HG03135 (cell line): ENCODE measurements around the gene HDDC2.

ENCODE experiments used
- ATAC-seq: cut with Tn5 transposase; IDR thresholded peaks from one replicate; pipeline ENCODE4 v1.9.1; 2021; ENCODE audit warnings: mild to moderate bottlenecking, moderate library complexity; ENCODE audit not compliant: unreplicated experiment

Gene HDDC2

GRCh38 chr6:125301435-125302391, at the start of gene HDDC2:
HDDC2 (minus strand) TSS chr6:125301967; CDS start chr6:125301932, 35 bp downstream.
- ATAC-seq = peak; percentile 82

- peak; percentile 93 for ATAC-seq
Measured at GRCh38 chr6:125346926-125347563, 45.3 kb upstream of the HDDC2 start.

DNA sequence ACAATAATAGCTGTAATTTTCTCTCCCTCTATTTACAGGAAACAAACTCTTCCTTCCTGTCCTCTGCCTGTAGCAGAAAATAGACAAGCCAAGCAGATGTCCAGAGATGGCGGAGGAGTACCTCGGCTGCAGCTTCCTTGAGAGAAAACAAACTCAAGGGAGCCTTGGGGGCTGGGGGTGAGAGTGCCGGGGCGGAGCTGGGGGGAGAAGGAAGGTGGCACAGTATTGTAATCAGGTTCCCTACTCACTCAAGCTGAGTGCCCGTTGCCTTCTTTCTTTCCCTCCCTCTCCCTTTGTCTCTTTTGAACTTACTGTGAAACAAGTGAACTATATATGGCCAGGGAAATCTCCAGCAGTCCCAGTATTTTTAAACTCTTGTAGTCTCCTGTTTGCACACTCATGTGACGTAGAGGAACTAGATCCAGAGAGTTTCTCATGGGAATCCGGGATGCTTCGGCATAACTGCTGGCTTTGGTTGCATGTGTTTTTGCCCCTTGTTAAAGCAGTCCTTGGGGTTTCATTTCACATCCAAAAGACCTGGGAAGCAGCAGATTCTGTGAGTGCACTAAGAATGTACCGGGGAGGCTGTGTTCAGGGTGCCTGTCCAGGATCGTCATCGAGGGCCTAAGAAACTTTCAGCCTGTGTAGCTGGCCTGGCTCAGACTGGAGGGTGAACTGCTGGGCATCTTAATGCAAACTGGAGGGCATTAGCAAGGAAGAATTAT, 44.6 kb upstream of the HDDC2 start:
- ATAC-seq = peak; percentile 57

DNA sequence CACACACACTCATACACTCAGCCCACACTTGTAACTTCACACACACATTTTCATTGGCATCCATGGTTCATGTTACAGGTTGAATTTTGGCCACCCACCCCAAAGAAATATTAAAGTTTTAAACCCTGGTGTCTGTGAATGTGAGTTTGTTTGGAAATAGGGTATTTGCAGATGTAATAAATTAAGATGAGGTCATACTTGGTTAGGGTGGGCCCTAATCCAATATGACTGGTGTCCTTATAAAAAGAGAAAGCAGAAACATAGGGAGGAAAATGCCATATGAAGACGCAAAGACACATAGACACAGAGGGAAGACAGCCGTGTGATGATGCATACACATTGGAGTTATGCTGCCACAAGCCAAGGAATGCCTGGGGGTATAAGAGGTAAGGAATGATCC, 39.7 kb upstream of the HDDC2 start:
- no peak for ATAC-seq

- no peak for ATAC-seq
Measured at GRCh38 chr6:125340991-125341390, 39.2 kb upstream of the HDDC2 start.

GRCh38 chr6:125340175-125340835, 38.5 kb upstream of the HDDC2 start:
- ATAC-seq = no peak

DNA sequence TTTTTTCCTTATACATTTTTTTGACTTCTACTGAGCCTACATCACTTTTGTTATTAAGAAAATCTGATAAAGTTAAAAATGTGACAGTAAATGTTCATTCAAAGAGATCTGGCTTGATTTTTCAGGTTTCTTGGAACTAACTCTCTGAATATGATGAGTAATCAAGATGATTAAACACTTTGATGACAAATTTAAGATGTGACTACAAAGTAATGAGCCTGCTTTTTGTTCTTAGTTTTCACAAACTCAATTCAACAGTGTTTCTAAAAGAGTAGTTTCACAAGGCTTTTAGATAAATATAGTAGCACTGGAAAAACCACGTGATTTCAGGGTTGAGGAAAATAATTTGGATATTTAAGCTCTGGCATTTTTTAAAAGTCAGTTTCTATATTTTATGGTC, 37.9 kb upstream of the HDDC2 start:
- no peak for ATAC-seq

GRCh38 chr6:125338381-125338780, 36.6 kb upstream of the HDDC2 start:
- no peak for ATAC-seq

DNA sequence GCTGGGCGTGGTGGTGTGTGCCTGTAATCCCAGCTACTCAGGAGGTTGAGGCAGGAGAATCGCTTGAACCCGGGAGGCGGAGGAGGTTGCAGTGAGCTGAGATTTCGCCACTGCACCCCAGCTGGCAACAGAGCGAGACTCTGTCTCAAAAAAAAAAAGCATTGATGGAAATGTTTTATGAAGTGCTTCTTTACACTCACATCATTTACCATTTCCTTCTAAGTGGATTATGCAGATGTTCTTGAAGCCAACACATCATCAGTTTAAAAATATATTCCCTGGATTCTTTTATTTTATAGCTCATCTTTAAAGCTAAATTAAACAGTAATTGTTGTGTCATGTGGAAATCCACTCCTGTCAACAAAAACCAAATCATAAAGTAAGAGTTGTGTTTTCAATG, 35.9 kb upstream of the HDDC2 start:
- no peak for ATAC-seq

GRCh38 chr6:125332664-125333063, 30.9 kb upstream of the HDDC2 start:
- ATAC-seq = no peak

DNA sequence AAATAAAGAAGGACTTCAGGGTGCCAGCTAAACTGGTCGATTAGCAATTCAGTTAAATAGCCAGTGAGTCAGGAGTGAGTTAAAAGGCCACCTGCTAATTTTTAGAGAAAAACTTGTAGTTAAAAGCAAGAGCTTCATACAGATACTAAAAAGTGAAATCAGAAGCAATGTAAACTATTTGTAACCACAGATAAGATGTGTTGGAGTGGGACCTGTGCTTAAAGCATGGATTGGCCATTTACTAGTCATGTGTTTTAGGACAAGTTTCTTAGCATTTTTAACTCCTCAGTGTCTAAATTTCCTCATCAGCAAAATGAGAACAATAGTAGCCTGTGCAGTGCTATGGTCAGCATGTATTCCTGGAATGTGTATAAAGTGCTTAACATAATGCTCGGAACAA, 23.8 kb upstream of the HDDC2 start:
- no peak for ATAC-seq

- no peak for ATAC-seq
Measured at GRCh38 chr6:125323376-125323775, 21.6 kb upstream of the HDDC2 start.

DNA sequence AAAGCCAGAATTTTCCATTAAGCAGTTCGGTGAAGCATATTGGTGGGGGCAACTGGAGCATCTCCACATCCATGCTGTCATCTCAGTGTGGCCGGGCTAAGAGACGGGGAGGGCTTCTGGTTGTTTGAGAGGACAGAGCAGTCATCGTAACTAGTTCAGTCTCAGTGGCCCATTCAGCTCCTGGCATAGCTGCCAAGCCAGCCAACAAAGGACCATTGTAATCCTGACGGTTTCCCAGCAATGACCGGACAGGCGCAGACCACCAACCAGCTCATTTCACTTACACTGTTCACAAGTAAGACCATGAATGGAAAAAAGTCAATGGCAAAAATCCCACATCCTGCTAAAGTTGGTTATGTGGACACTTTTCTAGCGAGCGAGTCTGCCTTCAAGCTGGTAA, 14.9 kb upstream of the HDDC2 start:
- no peak for ATAC-seq

DNA sequence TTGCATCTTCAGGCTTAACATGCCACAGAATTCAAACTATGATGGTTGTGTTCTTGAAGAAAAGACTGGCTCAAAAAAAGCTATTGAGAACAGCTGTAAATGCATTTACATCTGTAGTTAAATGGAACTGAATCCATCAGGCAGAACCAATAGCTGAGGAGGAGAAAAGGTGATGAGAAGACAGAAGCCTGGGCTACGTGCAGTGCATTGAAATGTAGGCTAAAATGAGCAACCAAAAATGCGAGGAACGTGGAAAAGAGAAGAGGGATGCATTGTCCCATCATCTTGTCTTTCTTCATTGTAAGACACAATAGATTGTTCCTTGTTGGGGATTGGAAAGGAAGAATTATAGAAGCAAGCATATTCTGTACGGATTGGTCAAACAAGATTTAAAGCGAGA, 13.8 kb upstream of the HDDC2 start:
- ATAC-seq = no peak

DNA sequence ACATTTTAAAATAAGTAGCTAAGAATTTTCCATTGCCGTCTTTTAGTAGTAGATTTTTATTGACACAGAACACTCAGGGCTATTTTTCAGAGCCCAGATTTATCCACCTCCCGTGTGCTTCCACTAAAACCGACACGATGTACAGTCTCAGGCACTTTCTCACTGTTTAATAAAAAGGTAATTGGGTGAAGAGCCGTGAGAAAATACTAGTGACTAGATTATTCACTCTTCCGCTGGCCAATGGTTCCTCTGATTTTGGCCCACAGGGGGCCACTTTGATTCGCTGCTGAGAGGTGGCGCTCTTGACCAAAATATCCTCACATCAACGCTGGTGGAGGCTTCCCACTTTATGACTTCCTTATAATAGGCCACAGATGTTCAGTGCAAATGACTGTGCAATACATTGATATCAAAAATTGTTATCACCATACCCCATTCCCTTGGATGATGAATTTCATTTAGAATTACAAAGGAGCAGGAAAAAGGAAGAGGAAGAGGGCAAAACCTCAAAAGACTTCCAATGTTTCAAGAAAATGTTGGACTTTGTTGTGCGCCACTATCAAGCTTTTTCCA, 12.3 kb upstream of the HDDC2 start:
- peak; percentile 85 for ATAC-seq

- ATAC-seq = no peak
Measured at GRCh38 chr6:125312950-125313349, 11.2 kb upstream of the HDDC2 start.

- no peak for ATAC-seq
Measured at GRCh38 chr6:125312478-125312877, 10.7 kb upstream of the HDDC2 start.

- ATAC-seq = peak; percentile 64
Measured at GRCh38 chr6:125310994-125311649, 9.4 kb upstream of the HDDC2 start.

GRCh38 chr6:125307964-125308615, 6.3 kb upstream of the HDDC2 start:
- ATAC-seq = no peak
